K562 (cell line): ENCODE data around the gene ZBP1. TPM values are rescaled to one million over a fixed set of nuclear protein-coding genes. Genes with fewer than 3 reads are reported as not detected.

ENCODE experiments used
- ATAC-seq: fragments of 200-7000 bp; cut with Tn5 transposase; 3 replicates; pipeline ENCODE4 v1.9.1; 2020; ENCODE audit warnings: moderate library complexity
- BruUV-seq: library from RNA; stranded (reverse); fragments of 400-500 nt; replicated peaks from 2 replicates; lab custom pipeline; 2021; lab: Mats Ljungman, UMichigan
- CTCF ChIA-PET: fragments of 300-600 bp; formaldehyde crosslinking; extraction: SDS; loops from one replicate; lab custom pipeline; 2021; ENCODE audit warnings: low intra/inter-chr PET ratio; lab: Yijun Ruan, JAX
- POLR2A ChIA-PET: fragments of 300-600, 350-650 bp; sonication (Branson Sonifier 250); formaldehyde crosslinking; extraction: SDS; loops from one replicate; lab custom pipeline; 2021; ENCODE audit warnings: antibody characterized with exemption, inconsistent platforms; lab: Yijun Ruan, JAX
- DNase-seq, 4 experiments: peaks; one replicate each; pipeline versions ENCODE4 v3.0.0 to v3.0.0-alpha.2; 2011 to 2018; ENCODE audit warnings: low spot score in 3 of 4, mixed read lengths in 3 of 4; ENCODE audit errors: extremely low read depth in 1 of 4
- FAIRE-seq: peaks from 2 replicates; lab custom pipeline; 2011; peaks lifted over from hg19 to GRCh38; lab: Jason Lieb, UNC
- H2AFZ ChIP-seq: 2 replicates; pipeline ENCODE4 v1.6.0; 2011; ENCODE audit warnings: low read depth, low read length, control low read depth, inconsistent platforms
- H3K27ac ChIP-seq: fragments of 200-600 bp; 3 replicates; pipeline ENCODE4 v1.8.0; 2011; ENCODE audit warnings: low read depth, mild to moderate bottlenecking, control low read depth, inconsistent platforms, low read length, moderate library complexity, mixed read lengths; ENCODE audit errors: extremely low read depth
- H3K27me3 ChIP-seq, 2 experiments: fragments of 300-600 bp in 1 of 2; 2 replicates in 1 of 2; 3 replicates in 1 of 2; pipeline versions ENCODE4 v1.6.0 to v1.8.0; 2011; ENCODE audit warnings: inconsistent platforms in 2 of 2, low read length in 2 of 2, mild to moderate bottlenecking in 1 of 2, mixed read lengths in 1 of 2, moderate library complexity in 1 of 2; ENCODE audit not compliant: control insufficient read depth in 2 of 2, insufficient read depth in 2 of 2
- H3K36me3 ChIP-seq: fragments of 300-600 bp; 3 replicates; pipeline ENCODE4 v1.8.0; 2011; ENCODE audit warnings: mild to moderate bottlenecking, low read length, inconsistent platforms; ENCODE audit not compliant: control insufficient read depth, insufficient read depth
- H3K4me1 ChIP-seq, 2 experiments: fragments of 200-600 bp in 1 of 2; replicated peaks in 1 of 2; 2 replicates in 1 of 2; 3 replicates in 1 of 2; pipeline versions ENCODE4 v1.5.1 to v1.8.0; 2011; ENCODE audit warnings: inconsistent platforms in 2 of 2, low read length in 2 of 2, mild to moderate bottlenecking in 1 of 2, mixed read lengths in 1 of 2, moderate library complexity in 1 of 2; ENCODE audit not compliant: control insufficient read depth in 2 of 2, insufficient read depth in 2 of 2
- H3K4me2 ChIP-seq: 2 replicates; pipeline ENCODE4 v1.6.1; 2011; ENCODE audit warnings: low read length, control low read depth, inconsistent platforms, mixed read lengths; ENCODE audit not compliant: insufficient read depth
- H3K4me3 ChIP-seq: fragments of 200-600 bp; sonication (generic), shearing (Covaris generic); 2 replicates; pipeline ENCODE4 v1.5.1; 2016; ENCODE audit warnings: control low read depth, inconsistent platforms
- H3K79me2 ChIP-seq: fragments of 200-600 bp; 3 replicates; pipeline ENCODE4 v1.8.0; 2011; ENCODE audit warnings: low read length, inconsistent platforms; ENCODE audit not compliant: control insufficient read depth, insufficient read depth
- H3K9ac ChIP-seq, 2 experiments: 2 replicates each; pipeline versions ENCODE4 v1.6.0 to v1.6.1; 2011; ENCODE audit warnings: low read depth in 2 of 2, low read length in 2 of 2, control low read depth in 1 of 2, inconsistent platforms in 1 of 2, mild to moderate bottlenecking in 1 of 2, mixed read lengths in 1 of 2; ENCODE audit not compliant: insufficient read depth in 1 of 2
- H3K9me1 ChIP-seq: one replicate; pipeline ENCODE4 v1.6.0; 2011; ENCODE audit warnings: inconsistent platforms, mild to moderate bottlenecking, low read length, moderate library complexity; ENCODE audit not compliant: control insufficient read depth, insufficient read depth
- H3K9me3 ChIP-seq: replicated peaks from 2 replicates; pipeline ENCODE4 v1.5.1; 2011; ENCODE audit warnings: low read depth, low read length, inconsistent platforms; ENCODE audit not compliant: control insufficient read depth, insufficient read depth
- H4K20me1 ChIP-seq: replicated peaks from 2 replicates; pipeline ENCODE4 v1.6.1; 2011; ENCODE audit warnings: low read length, inconsistent platforms, mixed read lengths; ENCODE audit not compliant: control insufficient read depth, insufficient read depth
- CCAR2 ChIP-seq: fragments of 200-400 bp; formaldehyde crosslinking; IDR thresholded peaks from 2 replicates; pipeline ENCODE4 v1.6.1; 2017; ENCODE audit warnings: mild to moderate bottlenecking, low read depth, low read length
- PHB ChIP-seq: fragments of 250-450 bp; sonication (Bioruptor Pico); IDR thresholded peaks from 2 replicates; pipeline ENCODE4 v1.5.0; 2021
- REST ChIP-seq, 2 experiments: fragments of 450-650 bp; formaldehyde crosslinking in 1 of 2; IDR thresholded peaks; 2 replicates each; pipeline versions ENCODE4 v1.4.0 to v1.6.1; 2014 to 2020; ENCODE audit warnings: mild to moderate bottlenecking in 2 of 2, borderline replicate concordance in 1 of 2, low read depth in 1 of 2
- RREB1 ChIP-seq: fragments of 250-450 bp; sonication (Bioruptor Pico); IDR thresholded peaks from 2 replicates; pipeline ENCODE4 v1.4.0; 2020
- WGBS: fragments of 100-300 bp; shearing (Covaris generic); methylation state at CpG from one replicate; pipeline ENCODE4 v1.1.6; 2016; ENCODE audit warnings: low coverage, mixed read lengths; ENCODE audit not compliant: insufficient coverage; ENCODE audit errors: missing lambda C conversion rate; 5-methylcytosine and 5-hydroxymethylcytosine counted together
- in situ Hi-C: fragments of 300-500 bp; cut with MboI; formaldehyde crosslinking; loops from 4 replicates; pipeline ENCODE4 v1.15.0; 2018; ENCODE audit warnings: inconsistent platforms, mixed read lengths
- intact Hi-C: fragments of 100-400 bp; cut with micrococcal nuclease; formaldehyde crosslinking; loops from 2 replicates; pipeline ENCODE4 v1.14.2; 2022
- polyA plus RNA-seq, 8 experiments: library from polyadenylated mRNA; depleted of rRNA in 4 of 8; stranded (reverse) in 5 of 8; unstranded in 3 of 8; fragments of >200 nt; fragmentation: Nextera tagmentation in 2 of 8; fragmentation: Illumina TruSeq in 1 of 8; extraction: Ambion mirVana in 2 of 8; extraction: Trizol in 1 of 8; gene quantifications; 2 replicates each; pipeline versions ENCODE4 v1.2.1 to v1.2.3, GENCODE V29; 2011 to 2014; ENCODE audit warnings: inconsistent platforms in 1 of 8, missing spikeins in 1 of 8
- total RNA-seq, 7 experiments: library from RNA; depleted of rRNA in 6 of 7; stranded (reverse); fragments of >200 nt in 6 of 7; fragmentation: Illumina TruSeq in 2 of 7; extraction: Trizol in 2 of 7; gene quantifications; 2 replicates each; pipeline versions ENCODE4 v1.2.1 to v1.2.3, GENCODE V29; 2011 to 2021; ENCODE audit warnings: low replicate concordance in 1 of 7

Gene ZBP1
- total and polyA plus RNA-seq, 9 of the 15 experiments (the other 6 are each of a cell fraction or from before 2014, with no cell fraction given), result not detected

- 0 out of 2 replicates have a peak, but pooled peaks cover 6% of the 10 kb centered on the region for H4K20me1 ChIP-seq
- POLR2A ChIA-PET, result interaction anchor here (0.5 to 1.2 kb wide), 3 partner anchors 15 to 633 kb away, joined by 3 read pairs; no protein-coding TSS in a partner anchor
- no TSS peak for BruUV-seq
- in situ Hi-C loops, result loop anchor here (5.0 kb wide), 2 partner anchors 60 to 205 kb away; no protein-coding TSS in a partner anchor
- H3K9me3 ChIP-seq, result peaks cover 3% of the 10 kb centered on the region; the same call in 1 of the 2 replicates
- H3K9ac ChIP-seq, result no peak overlapping the region
- H3K9me1 ChIP-seq, result no peaks in the 10 kb centered on the region
- intact Hi-C loops, result no loop called here
- WGBS, result 20% methylated on average over 13 of the region's 22 CpGs
- peaks cover 0 to 3% of the 10 kb centered on the region in 2 experiments; a peak in 1 of 5 replicates for H3K27me3 ChIP-seq
- no peak overlapping the region for H3K27ac ChIP-seq
- TF ChIP-seq RREB1 (CRISPR knock-in tag) (no peak), REST (IDR thresholded peaks at IDR 0.05; ENCODE audit: borderline replicate concordance) (0 out of 2 replicates have a peak, but pooled peaks have one; percentile 21), REST (CRISPR knock-in tag; IDR thresholded peaks at IDR 0.05; ENCODE audit: low read depth) (no peak), PHB (CRISPR knock-in tag) (no peak), CCAR2 (no peak)
- peaks cover 20 to 59% of the 10 kb centered on the region in 2 experiments; a peak in 4 of 5 replicates for H3K4me1 ChIP-seq
- H2AFZ ChIP-seq, result no peak overlapping the region
- ATAC-seq (no peak), DNase-seq (no peak), FAIRE-seq (no peak)
- no peaks in the 10 kb centered on the region for H3K79me2 ChIP-seq
- no peak overlapping the region for H3K4me2 ChIP-seq
- no peaks in the 10 kb centered on the region for H3K36me3 ChIP-seq
- H3K4me3 ChIP-seq, result no peak overlapping the region
- CTCF ChIA-PET, result interaction anchor here (0.7 to 3.5 kb wide), 4 partner anchors 66 to 617 kb away, joined by 3 to 103 read pairs (median 47); partner anchors contain the start of gene CTCFL
Measured at GRCh38 chr20:57592263-57593092, 27.7 kb downstream of the ZBP1 start.
